D721Med (cell line): ENCODE data around the gene PAFAH1B2.

ENCODE experiments used
- DNase-seq: peaks from one replicate; pipeline ENCODE4 v3.0.0; 2011; ENCODE audit warnings: low spot score; ENCODE audit not compliant: insufficient read length
- FAIRE-seq: peaks from 2 replicates; lab custom pipeline; 2011; peaks lifted over from hg19 to GRCh38; lab: Jason Lieb, UNC
- CTCF ChIP-seq: IDR thresholded peaks from 2 replicates; pipeline ENCODE4 v1.5.1; 2012; ENCODE audit warnings: mild to moderate bottlenecking, control low read depth; ENCODE audit not compliant: insufficient read depth; ENCODE audit errors: missing control alignments

PAFAH1B2 gene

GRCh38 chr11:117210620-117211019 lies 66.5 kb downstream of the PAFAH1B2 start:
- DNase-seq (no peak), FAIRE-seq (no peak)
- TF ChIP-seq CTCF = no peak

- DNase-seq (no peak), FAIRE-seq (no peak)
- no peak for TF ChIP-seq CTCF
These were observed 68.7 kb downstream of the PAFAH1B2 start for GRCh38 chr11:117212697-117213355.

- no peak for DNase-seq
- no peak for FAIRE-seq
- TF ChIP-seq CTCF = no peak
These were observed 70.5 kb downstream of the PAFAH1B2 start for GRCh38 chr11:117214404-117215110.

- DNase-seq (no peak), FAIRE-seq (no peak)
- TF ChIP-seq CTCF = no peak
These were observed 73.3 kb downstream of the PAFAH1B2 start for GRCh38 chr11:117217141-117218084.

GRCh38 chr11:117218133-117218915 lies 74.2 kb downstream of the PAFAH1B2 start:
- TF ChIP-seq CTCF = no peak
- no peak for FAIRE-seq
- no peak for DNase-seq

GRCh38 chr11:117219001-117219400 lies 74.9 kb downstream of the PAFAH1B2 start:
- TF ChIP-seq CTCF = no peak
- FAIRE-seq = no peak

More at GRCh38 chr11:117219001-117219400, 74.9 kb downstream of the PAFAH1B2 start:
- no peak for DNase-seq
